HUES6 (cell line): ENCODE results near the gene EDAR.

ENCODE experiments used
- H3K27ac ChIP-seq: 2 replicates; pipeline ENCODE4 v1.7.0; 2013; ENCODE audit warnings: low read depth, mild to moderate bottlenecking, low read length, inconsistent platforms
- H3K27me3 ChIP-seq: 2 replicates; pipeline ENCODE4 v1.6.1; 2013; ENCODE audit warnings: low read length; ENCODE audit not compliant: control insufficient read depth, insufficient read depth
- H3K36me3 ChIP-seq: 2 replicates; pipeline ENCODE4 v1.6.1; 2013; ENCODE audit warnings: low read length; ENCODE audit not compliant: control insufficient read depth, insufficient read depth
- H3K4me1 ChIP-seq: 2 replicates; pipeline ENCODE4 v1.6.1; 2013; ENCODE audit warnings: low read length; ENCODE audit not compliant: control insufficient read depth, insufficient read depth
- H3K4me3 ChIP-seq: 2 replicates; pipeline ENCODE4 v1.5.1; 2013; ENCODE audit warnings: low read depth, low read length
- H3K9ac ChIP-seq: one replicate; pipeline ENCODE4 v1.6.1; 2013; ENCODE audit warnings: mild to moderate bottlenecking, low read length
- H3K9me3 ChIP-seq: 2 replicates; pipeline ENCODE4 v1.6.1; 2013; ENCODE audit warnings: low read depth, low read length; ENCODE audit not compliant: control insufficient read depth, insufficient read depth

Gene EDAR

DNA sequence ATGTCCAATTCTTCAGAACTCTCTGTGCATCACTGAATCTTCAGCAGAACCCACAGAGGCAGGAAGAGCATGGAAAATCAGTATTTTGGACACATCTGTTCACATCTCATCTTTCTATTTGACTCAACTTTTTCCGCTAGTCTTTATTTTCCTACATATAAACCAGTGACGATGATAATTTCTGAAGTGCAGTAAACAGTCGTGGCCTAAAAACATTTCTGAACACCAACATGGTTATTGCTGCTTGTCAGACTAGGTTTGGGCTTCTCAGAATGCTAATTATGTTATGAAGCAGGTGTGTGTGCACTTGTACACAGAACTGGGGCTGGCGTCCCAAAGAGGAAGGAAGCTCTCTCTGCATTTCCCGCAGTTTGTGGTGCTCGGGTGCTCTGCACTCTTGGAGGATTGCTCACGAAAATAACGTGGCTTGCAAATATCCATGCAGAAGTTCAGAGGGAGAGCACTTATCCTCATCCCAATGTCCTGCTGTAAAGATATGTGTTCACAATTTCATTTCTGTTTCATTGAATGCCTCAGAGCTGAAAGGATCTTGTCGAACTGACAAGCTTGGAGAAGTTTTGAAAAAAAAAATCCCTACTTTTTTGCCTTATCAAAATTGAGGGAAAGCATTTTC, 50.8 kb downstream of the EDAR start:
- Histone ChIP-seq H3K36me3 (no peaks in the 10 kb centered on the region), H3K4me1 (peaks cover 30% of the 10 kb centered on the region), H3K27ac (no peak overlapping the region), H3K9me3 (no peaks in the 10 kb centered on the region), H3K27me3 (no peaks in the 10 kb centered on the region), H3K4me3 (no peak overlapping the region), H3K9ac (no peak overlapping the region)

DNA sequence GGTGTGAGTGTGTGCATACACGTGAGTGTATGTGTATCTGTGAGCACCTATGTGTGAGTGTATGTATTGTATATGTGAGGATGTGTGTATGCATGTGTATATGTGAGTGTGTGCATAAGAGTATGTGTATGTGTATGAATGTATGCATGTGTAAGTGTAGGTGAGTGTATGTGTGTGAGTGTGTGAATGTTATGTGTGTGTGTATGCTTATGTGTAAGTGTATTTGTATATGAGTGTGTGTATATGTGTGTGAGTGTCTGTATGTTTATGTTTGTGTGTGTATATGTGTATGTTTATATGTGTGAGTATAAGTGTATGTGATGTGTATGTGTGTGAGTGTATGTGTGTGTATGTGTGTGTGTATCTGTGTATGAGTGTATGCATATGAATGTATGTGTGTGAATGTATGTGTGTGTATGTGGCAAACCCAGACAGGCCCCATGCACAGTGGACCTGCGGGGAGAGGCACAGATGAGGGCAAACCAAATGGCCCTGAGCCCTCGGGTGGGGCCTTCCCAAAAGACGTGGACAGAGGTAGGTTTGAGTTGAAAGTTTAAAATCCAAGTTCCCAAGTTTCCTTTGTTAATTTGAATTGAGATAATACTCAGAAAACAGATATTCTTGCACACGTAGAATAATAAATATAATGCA, 51.5 kb downstream of the EDAR start:
- Histone ChIP-seq H3K27me3 (no peaks in the 10 kb centered on the region), H3K9ac (no peak overlapping the region)

DNA sequence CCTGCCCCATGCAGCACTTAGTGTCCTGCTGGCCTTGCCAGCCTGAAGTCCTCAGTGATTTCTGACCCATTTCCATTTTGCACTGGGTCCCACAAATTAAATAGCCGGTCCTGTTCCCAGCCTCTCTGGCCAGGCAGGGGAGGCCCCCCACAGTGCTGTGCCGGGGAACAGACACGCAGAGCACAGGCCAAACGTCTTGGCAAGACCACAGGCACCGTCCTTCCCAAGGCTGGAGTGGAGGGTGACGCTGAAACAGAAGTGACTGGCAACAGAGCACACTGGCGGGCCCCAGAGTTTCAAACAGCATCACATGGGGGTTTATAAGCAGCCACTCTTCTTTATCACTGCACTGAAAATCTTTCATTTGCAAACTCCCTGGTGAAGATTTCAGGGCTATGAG, 52.2 kb downstream of the EDAR start:
- H3K4me3 ChIP-seq: no peak overlapping the region
- H3K36me3 ChIP-seq: no peaks in the 10 kb centered on the region
- H3K9ac ChIP-seq: no peak overlapping the region
- peaks cover 30% of the 10 kb centered on the region for H3K4me1 ChIP-seq
- no peak overlapping the region for H3K27ac ChIP-seq
- H3K27me3 ChIP-seq: no peaks in the 10 kb centered on the region
- no peaks in the 10 kb centered on the region for H3K9me3 ChIP-seq

More for the DNA sequence above, 51.5 kb downstream of the EDAR start:
- H3K27ac ChIP-seq: no peak overlapping the region
- H3K36me3 ChIP-seq: no peaks in the 10 kb centered on the region
- peaks cover 30% of the 10 kb centered on the region for H3K4me1 ChIP-seq
- H3K9me3 ChIP-seq: no peaks in the 10 kb centered on the region
- no peak overlapping the region for H3K4me3 ChIP-seq

DNA sequence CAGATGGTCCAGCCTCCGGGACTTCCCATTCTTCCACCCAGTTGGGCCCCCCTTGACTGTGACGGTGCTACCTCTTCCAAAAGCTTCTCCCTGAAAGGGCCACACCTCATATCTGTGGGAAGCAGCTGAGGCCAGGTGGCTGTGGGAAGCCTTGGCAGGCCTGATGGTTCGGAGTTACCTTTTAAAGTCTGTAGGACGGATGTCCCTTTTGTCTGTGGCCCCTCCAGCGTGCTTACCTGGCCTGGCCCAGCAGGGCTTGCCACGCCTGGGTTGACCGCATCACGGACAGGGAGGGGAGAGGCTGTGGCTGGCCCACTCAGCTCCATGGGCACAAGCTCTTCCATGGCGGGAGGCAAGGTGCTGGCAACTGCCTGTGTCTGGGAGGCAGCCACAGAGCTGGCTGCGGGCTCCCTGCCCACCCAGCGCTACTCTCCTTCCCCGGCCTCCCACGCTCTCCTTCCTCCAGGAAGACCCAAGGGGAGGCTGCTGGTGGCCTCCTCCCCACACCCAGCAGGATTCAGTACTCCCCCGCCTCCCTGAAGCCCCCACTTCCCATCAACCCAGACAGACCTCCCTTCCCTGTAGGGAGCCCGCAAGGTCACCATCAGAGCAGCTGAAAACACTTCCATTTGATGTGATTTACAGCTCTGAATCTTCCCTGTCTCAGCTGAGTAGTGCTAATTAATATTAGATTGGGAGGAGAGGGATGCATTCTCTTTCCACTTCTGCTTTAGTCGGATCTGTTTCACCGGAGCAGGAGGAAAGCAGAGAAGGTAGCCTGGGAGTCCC, 52.8 kb downstream of the EDAR start:
- peaks cover 30% of the 10 kb centered on the region for H3K4me1 ChIP-seq
- no peak overlapping the region for H3K27ac ChIP-seq
- no peaks in the 10 kb centered on the region for H3K9me3 ChIP-seq
- H3K4me3 ChIP-seq: no peak overlapping the region
- H3K27me3 ChIP-seq: no peaks in the 10 kb centered on the region
- no peak overlapping the region for H3K9ac ChIP-seq
- no peaks in the 10 kb centered on the region for H3K36me3 ChIP-seq

DNA sequence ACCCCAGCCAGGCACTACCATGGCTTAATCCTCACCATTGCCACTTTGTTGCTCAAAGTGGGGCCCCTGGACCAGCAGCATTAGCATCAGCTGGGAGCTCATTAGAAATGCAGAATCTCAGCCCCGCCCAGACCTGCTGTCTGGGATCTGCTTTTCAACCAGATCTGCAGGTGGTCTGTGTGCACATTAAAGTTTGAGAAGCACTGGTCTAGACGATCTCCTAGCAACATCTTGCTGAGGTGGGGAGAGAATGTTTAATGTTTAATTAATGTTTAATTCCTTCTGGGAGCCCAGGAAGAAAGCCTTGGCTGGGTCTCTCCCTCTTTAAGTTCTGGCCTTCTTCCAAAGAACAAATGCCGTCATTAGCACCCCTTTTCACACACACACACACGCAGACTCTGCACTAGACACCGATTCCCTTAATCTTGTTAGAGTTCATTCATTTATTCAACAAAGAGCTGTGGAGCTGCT, 53.7 kb downstream of the EDAR start:
- H3K36me3 ChIP-seq: no peaks in the 10 kb centered on the region
- H3K9ac ChIP-seq: no peak overlapping the region
- no peak overlapping the region for H3K4me3 ChIP-seq
- H3K4me1 ChIP-seq: peaks cover 30% of the 10 kb centered on the region
- no peak overlapping the region for H3K27ac ChIP-seq
- no peaks in the 10 kb centered on the region for H3K27me3 ChIP-seq
- H3K9me3 ChIP-seq: no peaks in the 10 kb centered on the region

DNA sequence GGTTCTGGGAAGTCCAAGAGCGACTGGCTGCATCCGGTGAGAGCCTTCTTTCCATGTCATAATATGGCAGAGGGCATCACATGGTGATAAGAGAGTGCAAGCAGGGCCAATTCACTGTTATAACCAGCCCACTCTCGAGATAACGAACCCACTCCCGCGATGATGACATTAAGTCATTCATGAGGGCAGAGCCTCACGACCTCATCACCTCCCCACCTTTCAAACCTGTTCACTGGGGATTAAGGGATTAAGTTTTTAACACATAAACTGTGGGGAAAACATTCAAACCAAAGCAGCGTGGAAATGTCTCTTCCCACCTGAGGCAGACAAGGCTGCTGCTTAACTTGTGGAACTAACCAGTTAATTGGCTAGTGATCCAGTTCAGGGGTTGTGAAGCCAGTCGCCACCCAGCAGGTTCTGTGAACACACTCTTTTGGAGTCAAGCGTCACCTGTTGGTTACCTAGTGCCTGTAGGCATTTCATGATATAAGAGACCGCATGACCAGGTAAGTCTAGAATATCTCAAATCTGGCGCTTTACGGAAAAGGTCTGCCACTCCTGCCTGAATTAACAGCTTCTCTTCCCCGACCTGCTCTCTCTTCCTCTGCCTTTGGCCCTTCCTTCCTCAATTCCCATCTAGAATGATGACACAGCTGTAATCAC, 54.3 kb downstream of the EDAR start:
- H3K27me3 ChIP-seq: no peaks in the 10 kb centered on the region
- no peaks in the 10 kb centered on the region for H3K36me3 ChIP-seq
- peaks cover 30% of the 10 kb centered on the region for H3K4me1 ChIP-seq
- H3K27ac ChIP-seq: no peak overlapping the region
- H3K4me3 ChIP-seq: no peak overlapping the region
- H3K9me3 ChIP-seq: no peaks in the 10 kb centered on the region
- H3K9ac ChIP-seq: no peak overlapping the region

DNA sequence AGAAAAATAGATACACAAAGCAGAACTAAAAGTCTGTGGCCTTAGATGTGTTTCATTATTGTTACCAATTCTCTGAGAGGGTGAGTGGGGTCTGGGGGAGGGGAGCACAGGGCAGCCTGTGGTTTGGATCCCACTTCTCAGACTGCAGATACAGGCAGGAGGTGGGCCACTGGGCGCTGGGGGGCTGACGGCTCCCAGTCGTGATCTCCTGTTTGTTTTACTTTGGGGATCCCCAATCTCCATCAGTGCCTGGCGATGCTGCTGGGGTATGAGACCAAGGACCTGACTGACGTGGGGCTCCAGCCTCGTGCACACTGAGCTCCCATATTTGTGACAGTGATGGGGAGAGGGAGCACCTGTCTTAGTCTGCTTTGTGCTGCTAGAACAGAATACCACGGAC, 54.9 kb downstream of the EDAR start:
- Histone ChIP-seq H3K9me3 (no peaks in the 10 kb centered on the region), H3K4me1 (peaks cover 30% of the 10 kb centered on the region), H3K27me3 (no peaks in the 10 kb centered on the region), H3K36me3 (no peaks in the 10 kb centered on the region), H3K4me3 (no peak overlapping the region), H3K9ac (no peak overlapping the region), H3K27ac (no peak overlapping the region)

DNA sequence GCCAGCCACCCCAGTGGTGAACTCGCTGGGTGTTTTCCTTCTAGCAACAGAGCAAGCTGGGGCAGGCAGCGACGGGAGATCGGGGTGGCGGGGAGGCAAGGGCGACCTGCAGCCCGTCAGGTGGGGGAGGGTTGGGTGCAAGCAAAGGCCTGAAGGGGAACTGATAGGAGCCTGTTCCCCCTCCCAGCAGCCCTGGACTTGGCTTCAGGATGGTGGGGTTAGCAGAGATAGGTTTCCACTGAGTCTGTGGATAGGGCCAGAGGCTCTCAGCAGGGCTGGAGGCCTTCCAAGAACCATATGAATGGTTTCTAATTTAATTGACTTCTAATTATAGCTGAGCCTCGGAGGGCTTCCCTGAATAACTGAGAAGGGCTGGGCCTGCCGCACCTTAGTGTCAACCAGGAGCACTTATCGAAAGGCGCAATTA, 55.3 kb downstream of the EDAR start:
- Histone ChIP-seq H3K9me3 (no peaks in the 10 kb centered on the region), H3K9ac (no peak overlapping the region), H3K27me3 (no peaks in the 10 kb centered on the region), H3K4me3 (no peak overlapping the region), H3K36me3 (no peaks in the 10 kb centered on the region), H3K27ac (no peak overlapping the region), H3K4me1 (peaks cover 30% of the 10 kb centered on the region)

DNA sequence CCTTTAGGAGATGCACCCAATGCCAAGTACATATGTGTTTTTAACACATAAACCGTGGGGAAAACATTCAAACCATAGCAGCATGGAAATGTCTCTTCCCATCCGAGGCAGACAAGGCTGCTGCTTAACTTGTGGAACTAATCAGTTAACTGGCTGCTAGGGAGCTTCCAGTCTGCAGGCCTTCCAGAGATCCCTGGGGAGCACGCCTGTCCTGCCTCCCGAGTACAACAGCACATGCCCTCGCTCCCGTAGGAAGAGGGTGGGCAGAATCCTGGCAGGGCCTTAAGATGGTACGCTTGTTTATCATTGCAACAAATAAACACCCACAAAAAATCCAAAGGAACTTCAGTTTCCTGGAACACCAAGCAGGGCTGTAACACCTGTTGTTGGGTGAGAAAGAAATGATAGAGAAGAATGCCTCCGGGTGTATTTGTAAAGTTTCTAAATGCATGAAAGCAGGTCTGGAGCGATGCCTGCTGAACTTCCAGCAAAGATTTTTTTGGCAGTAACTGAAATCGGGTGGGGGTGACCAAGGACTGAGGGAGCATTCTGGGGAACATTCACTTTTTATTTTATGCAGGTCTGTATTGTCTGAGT, 56.2 kb downstream of the EDAR start:
- H3K9me3 ChIP-seq: no peaks in the 10 kb centered on the region
- peaks cover 30% of the 10 kb centered on the region for H3K4me1 ChIP-seq
- no peaks in the 10 kb centered on the region for H3K36me3 ChIP-seq
- no peak overlapping the region for H3K9ac ChIP-seq
- no peak overlapping the region for H3K27ac ChIP-seq
- no peak overlapping the region for H3K4me3 ChIP-seq
- H3K27me3 ChIP-seq: no peaks in the 10 kb centered on the region

DNA sequence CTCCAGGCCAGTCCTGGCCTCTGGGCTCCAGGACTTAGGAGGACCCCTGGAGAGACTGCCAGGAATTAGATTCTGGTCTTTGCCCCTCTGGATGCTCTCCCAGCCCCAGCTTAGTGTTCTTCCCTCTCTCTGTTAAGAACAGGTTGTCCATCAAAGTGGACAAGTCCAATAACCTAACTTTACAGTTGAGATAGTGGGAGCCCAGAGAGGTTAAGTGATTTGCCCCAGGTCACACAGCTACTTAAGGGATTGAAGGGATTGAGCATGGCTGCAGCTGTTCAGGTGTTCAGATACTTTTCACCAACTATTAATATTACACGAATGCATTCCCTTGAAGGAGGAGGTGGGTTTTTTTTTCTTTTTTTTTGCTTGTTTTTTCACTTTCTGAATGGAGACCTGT, 57.6 kb downstream of the EDAR start:
- H3K27me3 ChIP-seq: no peaks in the 10 kb centered on the region
- H3K27ac ChIP-seq: no peak overlapping the region
- no peaks in the 10 kb centered on the region for H3K9me3 ChIP-seq

More for the DNA sequence above, 57.6 kb downstream of the EDAR start:
- Histone ChIP-seq H3K4me3 (no peak overlapping the region), H3K9ac (no peak overlapping the region), H3K4me1 (peaks cover 27% of the 10 kb centered on the region), H3K36me3 (no peaks in the 10 kb centered on the region)
